ENCODE measurements around the gene ADAP1. TPM values are rescaled to one million over a fixed set of nuclear protein-coding genes. Genes with fewer than 3 reads are reported as not detected.

ADAP1 gene
- polyA plus RNA-seq, 1 donor, result 62.0 TPM

DNA sequence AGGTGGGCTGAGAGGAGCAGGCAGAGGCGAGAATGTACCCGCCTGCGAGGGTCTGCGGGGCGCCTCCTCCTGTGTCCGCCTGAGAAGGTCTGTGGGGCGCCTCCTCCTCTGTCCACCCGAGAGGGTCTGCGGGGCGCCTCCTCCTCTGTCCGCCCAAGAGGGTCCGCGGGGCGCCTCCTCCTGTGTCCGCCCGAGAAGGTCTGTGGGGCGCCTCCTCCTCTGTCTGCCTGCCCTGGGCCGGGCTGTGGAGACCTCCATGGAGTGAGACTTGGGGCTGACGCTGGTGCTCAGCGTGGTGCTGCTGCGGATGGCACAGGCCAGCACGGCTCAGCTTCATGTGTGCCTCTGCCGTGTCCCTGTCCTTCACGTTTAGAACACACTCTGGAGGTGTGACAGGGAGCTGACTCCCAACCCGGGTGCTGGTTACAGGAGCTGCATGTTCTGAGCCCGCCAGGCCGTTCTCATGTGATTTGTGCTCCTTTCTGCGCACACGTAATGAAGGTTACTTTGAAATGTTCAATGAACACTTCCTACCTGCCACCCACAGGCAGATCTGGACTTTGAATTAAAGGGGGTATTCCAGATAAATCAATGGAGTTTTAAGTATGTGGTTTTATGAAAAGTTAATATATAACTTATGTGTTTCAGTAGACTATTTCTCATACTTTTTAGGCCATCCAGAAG lies 98.7 kb downstream of the ADAP1 start:
- H3K9me3 ChIP-seq (ENCODE audit: control insufficient read depth, low read depth, low read length), result peaks cover 8% of the 10 kb centered on the region
- H3K36me3 ChIP-seq (ENCODE audit: control insufficient read depth, insufficient read depth, low read length), result peaks cover 87% of the 10 kb centered on the region
- H3K27me3 ChIP-seq (ENCODE audit: control insufficient read depth, insufficient read depth, low read length), result no peaks in the 10 kb centered on the region
- H3K4me1 ChIP-seq (ENCODE audit: control insufficient read depth, insufficient read depth, low read length), result peaks cover 4% of the 10 kb centered on the region
- H3K27ac ChIP-seq (ENCODE audit: low read length), result no peak overlapping the region
- no peak for DNase-seq
- no peak overlapping the region for H3K4me3 ChIP-seq (ENCODE audit: low read length)
- WGBS (ENCODE audit: insufficient coverage, low lambda C conversion rate), result no CpG with 5 or more reads among the region's 29 CpGs

DNA sequence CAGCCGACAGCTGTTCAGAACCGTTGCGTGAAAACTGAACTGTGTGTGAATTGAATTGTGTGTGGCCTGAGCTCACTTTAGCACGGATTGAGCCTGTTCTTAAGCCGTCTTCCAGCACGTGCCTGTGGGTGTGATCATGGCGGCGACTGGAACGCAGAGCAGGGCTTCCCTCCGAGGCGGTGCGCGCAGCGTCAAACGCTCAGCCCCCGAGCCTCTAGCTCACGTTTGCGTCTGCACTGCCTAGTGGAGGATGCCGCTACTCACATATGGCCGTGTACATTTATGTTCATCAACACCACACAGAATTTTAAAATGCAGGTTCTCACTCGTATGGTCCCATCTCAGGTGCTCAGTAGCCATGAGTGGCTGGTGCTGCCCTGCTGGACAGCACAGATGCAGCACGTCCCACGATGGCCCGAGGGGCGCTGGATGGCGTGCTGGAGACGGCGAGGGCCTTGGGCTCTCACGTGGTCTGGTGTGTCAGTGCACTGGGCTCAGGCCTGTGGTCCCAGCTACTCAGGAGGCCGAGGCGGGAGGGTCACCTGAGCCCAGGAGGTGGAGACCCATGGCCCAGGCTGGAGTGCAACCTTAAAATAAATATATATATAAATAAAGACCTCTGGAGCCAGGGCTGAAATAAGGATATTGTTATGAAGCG lies 100.2 kb downstream of the ADAP1 start:
- Histone ChIP-seq H3K4me1 (ENCODE audit: control insufficient read depth, insufficient read depth, low read length) (peaks cover 2% of the 10 kb centered on the region), H3K27ac (ENCODE audit: low read length) (no peak overlapping the region), H3K27me3 (ENCODE audit: control insufficient read depth, insufficient read depth, low read length) (no peaks in the 10 kb centered on the region), H3K36me3 (ENCODE audit: control insufficient read depth, insufficient read depth, low read length) (peaks cover 84% of the 10 kb centered on the region), H3K4me3 (ENCODE audit: low read length) (no peak overlapping the region), H3K9me3 (ENCODE audit: control insufficient read depth, low read depth, low read length) (peaks cover 2% of the 10 kb centered on the region)
- DNase-seq, result no peak
- no CpG with 5 or more reads among the region's 32 CpGs for WGBS (ENCODE audit: insufficient coverage, low lambda C conversion rate)

GRCh38 chr7:853366-854117 lies 100.9 kb downstream of the ADAP1 start:
- H3K27ac ChIP-seq (ENCODE audit: low read length), result no peak overlapping the region
- no CpG with 5 or more reads among the region's 33 CpGs for WGBS (ENCODE audit: insufficient coverage, low lambda C conversion rate)
- H3K36me3 ChIP-seq (ENCODE audit: control insufficient read depth, insufficient read depth, low read length), result peaks cover 83% of the 10 kb centered on the region
- DNase-seq, result no peak
- peaks cover 2% of the 10 kb centered on the region for H3K9me3 ChIP-seq (ENCODE audit: control insufficient read depth, low read depth, low read length)
- H3K4me3 ChIP-seq (ENCODE audit: low read length), result no peak overlapping the region
- H3K4me1 ChIP-seq (ENCODE audit: control insufficient read depth, insufficient read depth, low read length), result no peaks in the 10 kb centered on the region
- no peaks in the 10 kb centered on the region for H3K27me3 ChIP-seq (ENCODE audit: control insufficient read depth, insufficient read depth, low read length)

- no peaks in the 10 kb centered on the region for H3K4me1 ChIP-seq (ENCODE audit: control insufficient read depth, insufficient read depth, low read length)
- no peak overlapping the region for H3K27ac ChIP-seq (ENCODE audit: low read length)
- no CpG with 5 or more reads among the region's 14 CpGs for WGBS (ENCODE audit: insufficient coverage, low lambda C conversion rate)
- H3K27me3 ChIP-seq (ENCODE audit: control insufficient read depth, insufficient read depth, low read length), result no peaks in the 10 kb centered on the region
- no peak for DNase-seq
- H3K36me3 ChIP-seq (ENCODE audit: control insufficient read depth, insufficient read depth, low read length), result peaks cover 70% of the 10 kb centered on the region
- peaks cover 13% of the 10 kb centered on the region for H3K9me3 ChIP-seq (ENCODE audit: control insufficient read depth, low read depth, low read length)
- no peak overlapping the region for H3K4me3 ChIP-seq (ENCODE audit: low read length)
Measured at GRCh38 chr7:851204-851603, 103.3 kb downstream of the ADAP1 start.

DNA sequence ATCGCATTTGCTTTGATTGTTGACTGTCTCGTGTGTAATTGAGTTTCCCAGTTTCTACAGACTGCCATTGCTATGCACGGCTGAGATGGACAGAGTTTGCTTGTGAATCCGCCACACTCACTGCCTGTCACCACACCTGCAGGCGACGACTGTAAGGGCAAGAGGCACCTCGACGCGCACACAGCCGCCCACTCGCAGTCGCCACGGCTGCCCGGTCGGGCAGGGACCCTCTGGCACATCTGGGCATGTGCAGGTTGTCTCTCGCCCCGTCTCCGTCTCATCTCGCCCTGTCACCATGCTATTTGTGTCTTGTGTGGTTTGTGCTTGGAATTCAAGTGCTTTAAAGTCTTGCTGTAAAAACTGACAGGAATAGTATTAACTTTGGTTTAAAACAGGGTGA lies 104.7 kb downstream of the ADAP1 start:
- H3K36me3 ChIP-seq (ENCODE audit: control insufficient read depth, insufficient read depth, low read length), result peaks cover 66% of the 10 kb centered on the region
- H3K27me3 ChIP-seq (ENCODE audit: control insufficient read depth, insufficient read depth, low read length), result no peaks in the 10 kb centered on the region
- WGBS (ENCODE audit: insufficient coverage, low lambda C conversion rate), result no CpG with 5 or more reads among the region's 19 CpGs
- H3K27ac ChIP-seq (ENCODE audit: low read length), result no peak overlapping the region
- no peaks in the 10 kb centered on the region for H3K4me1 ChIP-seq (ENCODE audit: control insufficient read depth, insufficient read depth, low read length)
- no peak for DNase-seq
- H3K4me3 ChIP-seq (ENCODE audit: low read length), result no peak overlapping the region
- peaks cover 15% of the 10 kb centered on the region for H3K9me3 ChIP-seq (ENCODE audit: control insufficient read depth, low read depth, low read length)

GRCh38 chr7:849145-849544 lies 105.3 kb downstream of the ADAP1 start:
- no CpG with 5 or more reads among the region's 14 CpGs for WGBS (ENCODE audit: insufficient coverage, low lambda C conversion rate)
- no peak overlapping the region for H3K4me3 ChIP-seq (ENCODE audit: low read length)
- H3K27me3 ChIP-seq (ENCODE audit: control insufficient read depth, insufficient read depth, low read length), result no peaks in the 10 kb centered on the region
- peaks cover 66% of the 10 kb centered on the region for H3K36me3 ChIP-seq (ENCODE audit: control insufficient read depth, insufficient read depth, low read length)
- H3K27ac ChIP-seq (ENCODE audit: low read length), result no peak overlapping the region
- H3K4me1 ChIP-seq (ENCODE audit: control insufficient read depth, insufficient read depth, low read length), result no peaks in the 10 kb centered on the region
- no peak for DNase-seq
- H3K9me3 ChIP-seq (ENCODE audit: control insufficient read depth, low read depth, low read length), result peaks cover 15% of the 10 kb centered on the region

Other genes starting within 250 kb of the ADAP1 start
- gene DNAAF5, start 228.0 kb downstream of the ADAP1 start, polyA plus RNA-seq, result 26.8 TPM
- gene PRKAR1B, start 227.4 kb downstream of the ADAP1 start, polyA plus RNA-seq, result 34.8 TPM
- 128 TPM for gene SUN1, start 122.2 kb downstream of the ADAP1 start, polyA plus RNA-seq
- gene GET4, start 78.1 kb downstream of the ADAP1 start, polyA plus RNA-seq, result 76.0 TPM
- gene COX19, start 20.9 kb upstream of the ADAP1 start, polyA plus RNA-seq, result 33.5 TPM
- 598 TPM for gene CYP2W1, start 28.5 kb upstream of the ADAP1 start, polyA plus RNA-seq
- gene GPR146, start 89.9 kb upstream of the ADAP1 start, polyA plus RNA-seq, result 4.0 TPM
- gene GPER1, start 133.4 kb upstream of the ADAP1 start, polyA plus RNA-seq, result 1.1 TPM
- 20.2 TPM for gene ZFAND2A, start 205.5 kb upstream of the ADAP1 start, polyA plus RNA-seq

Data from large intestine (tissue), 3 donors.